Spinal cord (tissue), 10 donors: Measurements from ENCODE around the gene XKR7. TPM values are rescaled to one million over a fixed set of nuclear protein-coding genes. Genes with fewer than 3 reads are reported as not detected.
"Not testable (repeated sequence)": the region's sequence is repeated elsewhere in the genome, so short reads cannot be mapped to it uniquely, and the experiment has no call there.

Experiments
- DNase-seq, 6 donors: peaks; one replicate each; pipeline versions ENCODE4 v3.0.0 to v3.0.0-alpha.2; 2013 to 2015; ENCODE audit warnings: low spot score in 6 of 6, low read depth in 4 of 6
- H3K27ac ChIP-seq: one replicate; pipeline ENCODE4 v1.5.1; 2013; ENCODE audit warnings: low read depth, low read length, control low read depth
- H3K27me3 ChIP-seq: one replicate; pipeline ENCODE4 v1.6.1; 2013; ENCODE audit warnings: low read length; ENCODE audit not compliant: control insufficient read depth, insufficient read depth
- H3K36me3 ChIP-seq: one replicate; pipeline ENCODE4 v1.6.1; 2013; ENCODE audit warnings: low read length; ENCODE audit not compliant: control insufficient read depth, insufficient read depth
- H3K4me1 ChIP-seq: one replicate; pipeline ENCODE4 v1.6.1; 2013; ENCODE audit warnings: low read length; ENCODE audit not compliant: control insufficient read depth, insufficient read depth
- H3K4me3 ChIP-seq: one replicate; pipeline ENCODE4 v1.5.1; 2013; ENCODE audit warnings: low read depth, low read length, control low read depth
- H3K9me3 ChIP-seq: one replicate; pipeline ENCODE4 v1.6.1; 2013; ENCODE audit warnings: low read length; ENCODE audit not compliant: control insufficient read depth, insufficient read depth
- WGBS: methylation state at CpG from one replicate; pipeline ENCODE4 v1.1.5; 2013; ENCODE audit warnings: missing lambda C conversion rate; ENCODE audit not compliant: insufficient coverage; 5-methylcytosine and 5-hydroxymethylcytosine counted together
- long read RNA-seq, 4 donors: transcript quantifications; one replicate each; lab custom pipeline, GENCODE V29; 2026
- polyA plus RNA-seq, 2 donors: library from polyadenylated mRNA; unstranded; fragments of 120-200 nt; gene quantifications; one replicate each; pipeline ENCODE4 v1.2.1, GENCODE V29; 2013; ENCODE audit not compliant: insufficient read length in 2 of 2
- total RNA-seq, 2 donors: library from RNA; depleted of rRNA in 1 of 2; stranded (reverse); fragments of 120-200 nt in 1 of 2; fragments of >200 nt in 1 of 2; gene quantifications; one replicate each; pipeline versions ENCODE4 v1.2.3 to v1.2.4, GENCODE V29; 2013 to 2014
- donor health status: healthy.

The XKR7 gene, protein sequence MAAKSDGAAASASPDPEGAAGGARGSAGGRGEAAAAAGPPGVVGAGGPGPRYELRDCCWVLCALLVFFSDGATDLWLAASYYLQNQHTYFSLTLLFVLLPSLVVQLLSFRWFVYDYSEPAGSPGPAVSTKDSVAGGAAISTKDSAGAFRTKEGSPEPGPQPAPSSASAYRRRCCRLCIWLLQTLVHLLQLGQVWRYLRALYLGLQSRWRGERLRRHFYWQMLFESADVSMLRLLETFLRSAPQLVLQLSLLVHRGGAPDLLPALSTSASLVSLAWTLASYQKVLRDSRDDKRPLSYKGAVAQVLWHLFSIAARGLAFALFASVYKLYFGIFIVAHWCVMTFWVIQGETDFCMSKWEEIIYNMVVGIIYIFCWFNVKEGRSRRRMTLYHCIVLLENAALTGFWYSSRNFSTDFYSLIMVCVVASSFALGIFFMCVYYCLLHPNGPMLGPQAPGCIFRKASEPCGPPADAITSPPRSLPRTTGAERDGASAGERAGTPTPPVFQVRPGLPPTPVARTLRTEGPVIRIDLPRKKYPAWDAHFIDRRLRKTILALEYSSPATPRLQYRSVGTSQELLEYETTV
- total RNA-seq (1 to 10 TPM; 1.8 to 3.7 TPM), polyA plus RNA-seq (1 to 10 TPM; 7.9 to 9.0 TPM)
- long read RNA-seq, donor 1, full-length matches to known transcripts = 2 of 2 reads
- long read RNA-seq, donor 1, partial matches to known transcripts = 0 of 2 reads
- long read RNA-seq, donor 1, other reads (novel, unspliced or antisense) = 0 of 2 reads
- long read RNA-seq, donor 2, full-length matches to known transcripts = 1 of 1 reads
- long read RNA-seq, donor 2, partial matches to known transcripts = 0 of 1 reads
- long read RNA-seq, donor 2, other reads (novel, unspliced or antisense) = 0 of 1 reads
- long read RNA-seq, donor 3, full-length matches to known transcripts = 1 of 1 reads
- long read RNA-seq, donor 3, partial matches to known transcripts = 0 of 1 reads
- long read RNA-seq, donor 3, other reads (novel, unspliced or antisense) = 0 of 1 reads
- long read RNA-seq, donor 4 = 0 reads

DNA sequence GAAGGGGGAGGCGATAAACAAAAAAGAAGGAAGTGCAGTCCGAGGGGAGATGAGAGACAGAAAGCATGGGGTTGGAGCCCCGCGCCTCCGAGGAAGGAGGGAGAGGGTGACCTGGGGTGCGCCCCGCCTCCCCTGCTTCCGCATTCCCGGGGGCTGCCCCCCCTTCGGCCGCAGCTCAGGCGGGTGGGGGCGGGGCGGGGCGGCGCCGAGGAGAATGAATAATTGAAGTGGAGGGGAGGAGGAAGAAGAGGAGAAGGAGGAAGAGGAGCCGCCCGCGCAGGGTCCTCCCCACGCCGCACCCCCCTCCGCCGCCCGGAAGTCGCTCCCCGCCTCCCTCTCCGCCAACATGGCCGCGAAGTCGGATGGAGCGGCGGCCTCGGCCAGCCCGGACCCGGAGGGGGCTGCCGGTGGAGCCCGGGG lies at the start of gene XKR7:
Gene XKR7 (plus strand): TSS at position 322 of the 420 bp plus-strand sequence. CDS start 25 bp downstream, at position 347.
- 0% methylated on average over 32 of the region's 38 CpGs for WGBS
- H3K36me3 ChIP-seq = no peaks in the 10 kb centered on the region
- no peaks in the 10 kb centered on the region for H3K9me3 ChIP-seq
- peak within 1 kb of the TSS; percentile 31 for H3K4me3 ChIP-seq
- DNase-seq = peak in 3 of 6 donors; percentile 59 to 96 (median 85)
- peaks cover 4% of the 10 kb centered on the region for H3K27me3 ChIP-seq
- H3K27ac ChIP-seq = no peak within 1 kb of the TSS
- peaks cover 19% of the 10 kb centered on the region for H3K4me1 ChIP-seq

DNA sequence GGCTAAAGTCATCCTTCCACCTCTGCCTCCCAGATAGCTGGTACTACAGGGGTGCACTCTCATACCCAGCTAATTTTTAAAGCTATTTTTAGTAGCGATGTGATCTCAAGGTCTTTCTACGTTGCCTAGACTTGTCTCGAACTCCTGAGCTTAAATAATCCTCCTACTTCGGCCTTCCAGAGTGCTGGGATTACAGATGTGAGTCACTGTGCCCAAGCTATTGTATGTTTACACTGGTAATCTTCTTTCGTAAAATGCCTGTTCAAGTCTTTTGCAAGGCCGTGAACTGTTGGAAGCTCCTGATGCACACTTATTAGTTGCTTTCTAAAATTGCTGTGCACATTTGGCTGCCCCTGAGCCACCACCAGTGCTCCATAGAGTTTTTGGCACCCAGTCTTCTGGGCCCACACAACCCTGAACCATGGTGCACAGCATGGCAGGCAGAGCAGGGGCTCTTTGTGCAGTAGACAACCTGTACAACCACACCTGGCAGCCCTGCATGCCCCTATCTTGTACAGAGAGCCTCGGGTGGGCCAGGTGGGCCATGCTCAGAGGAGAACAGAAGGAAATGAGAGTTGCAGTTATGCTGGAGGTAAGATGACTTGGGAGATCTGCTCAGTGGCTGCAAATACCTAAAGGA lies 49.4 kb upstream of the XKR7 start:
- H3K4me1 ChIP-seq = peaks cover 9% of the 10 kb centered on the region
- no peak overlapping the region for H3K4me3 ChIP-seq
- peaks cover 11% of the 10 kb centered on the region for H3K36me3 ChIP-seq
- H3K27ac ChIP-seq = no peak overlapping the region
- no peaks in the 10 kb centered on the region for H3K27me3 ChIP-seq
- WGBS = 75% methylated on average over 5 of the region's 7 CpGs
- no peaks in the 10 kb centered on the region for H3K9me3 ChIP-seq
- no peak for DNase-seq

GRCh38 chr20:31919410-31920155 lies 48.4 kb upstream of the XKR7 start:
- Histone ChIP-seq H3K27me3 (no peaks in the 10 kb centered on the region), H3K9me3 (no peaks in the 10 kb centered on the region), H3K4me1 (peaks cover 9% of the 10 kb centered on the region), H3K4me3 (no peak overlapping the region), H3K36me3 (peaks cover 13% of the 10 kb centered on the region), H3K27ac (no peak overlapping the region)
- DNase-seq = peak in 2 of 6 donors; percentile 30 to 62
- WGBS = 33% methylated on average over 1 of the region's 6 CpGs

GRCh38 chr20:31920275-31920855 lies 47.6 kb upstream of the XKR7 start:
- H3K36me3 ChIP-seq = peaks cover 13% of the 10 kb centered on the region
- H3K27ac ChIP-seq = no peak overlapping the region
- 82% methylated on average over 10 of the region's 11 CpGs for WGBS
- peaks cover 9% of the 10 kb centered on the region for H3K4me1 ChIP-seq
- H3K27me3 ChIP-seq = no peaks in the 10 kb centered on the region
- H3K9me3 ChIP-seq = no peaks in the 10 kb centered on the region
- no peak for DNase-seq
- H3K4me3 ChIP-seq = no peak overlapping the region

GRCh38 chr20:31921480-31921879 lies 46.5 kb upstream of the XKR7 start:
- H3K27me3 ChIP-seq, H3K4me3 ChIP-seq: not testable (repeated sequence)

GRCh38 chr20:31922181-31922580 lies 45.8 kb upstream of the XKR7 start:
- DNase-seq = no peak
- Histone ChIP-seq H3K4me3 (no peak overlapping the region), H3K9me3 (no peaks in the 10 kb centered on the region), H3K27me3 (no peaks in the 10 kb centered on the region), H3K27ac (no peak overlapping the region), H3K36me3 (peaks cover 11% of the 10 kb centered on the region), H3K4me1 (peaks cover 9% of the 10 kb centered on the region)
- no CpG with 5 or more reads among the region's 4 CpGs for WGBS

More at GRCh38 chr20:31921480-31921879, 46.5 kb upstream of the XKR7 start:
- not testable (repeated sequence) for H3K27ac ChIP-seq, H3K9me3 ChIP-seq, DNase-seq, H3K4me1 ChIP-seq
- WGBS = no CpG with 5 or more reads among the region's 5 CpGs
- H3K36me3 ChIP-seq = peaks cover 11% of the 10 kb centered on the region

DNA sequence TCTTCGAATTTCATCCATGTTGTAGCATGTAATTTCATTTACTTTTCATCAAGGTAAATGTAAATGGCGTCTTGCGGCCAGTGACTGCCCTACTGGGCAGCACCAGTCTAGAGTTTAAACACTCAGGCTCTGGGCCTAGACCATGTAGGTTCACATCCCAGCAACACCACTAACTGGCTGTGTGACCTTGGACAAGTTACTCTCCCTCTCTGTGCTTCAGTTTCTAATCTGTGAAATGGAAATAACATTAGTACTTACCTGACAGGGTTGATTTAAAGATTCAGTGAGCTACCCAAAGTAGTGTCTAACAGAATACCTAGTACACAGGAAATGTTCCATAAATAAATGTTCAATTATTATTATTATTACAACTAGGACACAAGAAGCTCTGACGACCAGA lies 45.4 kb upstream of the XKR7 start:
- Histone ChIP-seq H3K27ac (no peak overlapping the region), H3K36me3 (peaks cover 11% of the 10 kb centered on the region), H3K9me3 (no peaks in the 10 kb centered on the region), H3K4me1 (peaks cover 9% of the 10 kb centered on the region), H3K4me3 (no peak overlapping the region), H3K27me3 (no peaks in the 10 kb centered on the region)
- 73% methylated on average over 3 of the region's 4 CpGs for WGBS
- no peak for DNase-seq

DNA sequence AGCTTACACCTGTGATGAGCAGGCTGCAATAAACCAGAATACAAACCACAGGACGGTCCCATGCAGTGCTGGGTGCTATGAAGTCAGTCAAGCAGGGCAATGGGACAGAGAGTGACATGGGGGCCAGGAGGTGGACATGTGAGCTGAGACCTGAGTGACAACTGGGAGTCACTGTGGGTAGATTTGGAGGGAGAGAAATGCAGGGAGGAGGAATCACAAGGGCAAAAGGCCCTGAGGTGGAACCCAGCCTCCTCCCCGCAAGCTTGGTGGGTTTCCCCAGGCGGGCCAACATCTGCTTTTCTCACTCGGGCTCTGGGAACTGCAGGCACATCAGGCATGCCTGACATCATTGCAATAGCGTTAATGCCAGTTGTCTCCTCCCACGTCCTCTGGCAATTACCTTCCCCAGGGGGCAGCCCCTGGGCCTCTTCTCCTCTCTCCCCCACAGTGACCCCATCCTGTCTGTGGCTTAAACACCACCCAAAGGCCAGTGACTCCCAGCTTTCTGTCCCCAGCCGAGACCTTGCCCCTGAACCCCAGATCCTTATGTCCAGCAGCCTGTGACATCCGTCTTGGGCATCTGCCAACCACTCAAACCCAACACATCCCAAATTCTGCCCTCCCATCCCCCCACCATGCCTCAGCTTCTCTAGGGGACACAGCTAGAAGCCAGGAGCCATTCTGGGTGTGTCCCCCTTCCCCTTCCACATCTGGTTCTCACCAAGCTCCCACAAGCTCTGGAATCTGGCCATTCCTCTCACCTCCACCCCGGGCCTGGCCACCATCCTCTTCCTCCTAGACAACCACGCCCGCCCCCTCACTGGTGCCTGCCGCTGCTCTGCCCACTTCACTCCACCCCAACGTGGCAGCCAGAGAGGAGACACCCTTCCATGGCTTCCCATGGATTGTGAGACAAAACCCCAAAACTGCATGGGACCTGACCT lies 44.3 kb upstream of the XKR7 start:
- Histone ChIP-seq H3K9me3 (no peaks in the 10 kb centered on the region), H3K36me3 (peaks cover 11% of the 10 kb centered on the region), H3K4me1 (peaks cover 5% of the 10 kb centered on the region), H3K4me3 (no peak overlapping the region), H3K27me3 (no peaks in the 10 kb centered on the region), H3K27ac (no peak overlapping the region)
- 57% methylated on average over 13 of the region's 13 CpGs for WGBS
- DNase-seq = no peak
